NCI-H69 (cell line): ENCODE data around the gene DDX41.
"Not testable (repeated sequence)": the region's sequence is repeated elsewhere in the genome, so short reads cannot be mapped to it uniquely, and the experiment has no call there.

Experiments
- DNase-seq: peaks from one replicate; lab custom pipeline; 2025; lab: John Stamatoyannopoulos, UW

DDX41 gene

GRCh38 chr5:177516601-177517568 is at the start of gene DDX41:
Gene DDX41 (minus strand): TSS chr5:177516961. CDS start chr5:177516945, 16 bp downstream.
- peak; percentile 99 for DNase-seq

GRCh38 chr5:177565046-177565445 is 48.3 kb upstream of the DDX41 start:
- DNase-seq = no peak

GRCh38 chr5:177559446-177559941 is 42.7 kb upstream of the DDX41 start:
- DNase-seq = not testable (repeated sequence)

GRCh38 chr5:177557796-177558195 is 41.0 kb upstream of the DDX41 start:
- no peak for DNase-seq

GRCh38 chr5:177557041-177557647 is 40.4 kb upstream of the DDX41 start:
- no peak for DNase-seq

GRCh38 chr5:177555665-177556064 is 38.9 kb upstream of the DDX41 start:
- DNase-seq = no peak

GRCh38 chr5:177555228-177555627 is 38.5 kb upstream of the DDX41 start:
- DNase-seq = no peak

- DNase-seq = peak; percentile 97
Observed at GRCh38 chr5:177554474-177555111, 37.8 kb upstream of the DDX41 start, which contains the start of gene FAM193B. Gene FAM193B (minus strand): TSS chr5:177554563. CDS start chr5:177554458, 105 bp downstream.

- DNase-seq = peak; percentile 65
Observed at GRCh38 chr5:177553671-177554429, 37.1 kb upstream of the DDX41 start.

GRCh38 chr5:177552839-177553455 is 36.2 kb upstream of the DDX41 start:
- DNase-seq = no peak

GRCh38 chr5:177550122-177550521 is 33.4 kb upstream of the DDX41 start:
- DNase-seq = no peak

GRCh38 chr5:177548495-177548894 is 31.7 kb upstream of the DDX41 start:
- peak; percentile 80 for DNase-seq

GRCh38 chr5:177547736-177548135 is 31.0 kb upstream of the DDX41 start:
- DNase-seq = no peak

GRCh38 chr5:177546258-177546741 is 29.5 kb upstream of the DDX41 start:
- peak; percentile 79 for DNase-seq

GRCh38 chr5:177545487-177546257 is 28.9 kb upstream of the DDX41 start:
- DNase-seq = peak; percentile 61

GRCh38 chr5:177542816-177543465 is 26.2 kb upstream of the DDX41 start:
- peak; percentile 53 for DNase-seq

GRCh38 chr5:177540438-177540837 is 23.7 kb upstream of the DDX41 start:
- DNase-seq = no peak

GRCh38 chr5:177539411-177539810 is 22.6 kb upstream of the DDX41 start:
- DNase-seq = no peak

- no peak for DNase-seq
Observed at GRCh38 chr5:177538876-177539275, 22.1 kb upstream of the DDX41 start.
